ENCODE results near the gene ACOT11.

The ACOT11 gene

DNA sequence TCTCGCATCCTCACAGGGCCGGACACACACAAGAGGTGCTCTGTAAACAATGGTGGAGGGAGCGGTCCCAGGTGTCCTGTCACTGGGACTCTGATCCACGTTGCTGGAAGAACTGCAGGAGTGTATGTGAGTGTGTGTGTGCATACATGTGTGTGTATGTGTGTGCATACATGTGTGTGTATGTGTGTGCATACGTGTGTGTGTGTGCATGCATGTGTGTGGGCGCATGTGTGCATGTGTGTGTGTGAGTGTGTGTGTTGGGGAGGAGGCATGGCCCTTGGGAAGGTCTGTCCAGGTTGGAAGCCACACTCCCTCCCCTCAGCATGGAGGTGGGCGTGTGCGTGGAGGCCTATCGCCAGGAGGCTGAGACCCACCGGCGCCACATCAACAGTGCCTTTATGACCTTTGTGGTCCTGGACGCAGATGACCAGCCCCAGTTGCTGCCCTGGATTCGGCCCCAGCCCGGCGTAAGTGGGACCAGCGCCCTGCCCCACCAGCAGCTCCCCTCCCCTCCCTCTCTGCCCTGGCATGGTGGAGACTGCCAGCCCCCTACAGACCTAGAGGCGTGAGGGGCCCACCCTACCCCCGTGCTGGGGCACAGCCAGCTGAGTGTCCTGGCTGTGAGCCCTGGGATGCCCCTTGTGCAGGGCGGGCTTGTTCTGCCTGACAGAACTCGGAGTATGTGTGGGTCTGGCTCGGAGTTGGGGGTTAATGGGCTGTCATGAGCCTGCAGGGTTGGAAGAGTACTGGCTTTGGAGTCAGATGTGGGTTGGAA, 53.1 kb downstream of the ACOT11 start:
- Histone ChIP-seq H3K36me3 (ENCODE audit: control insufficient read depth, insufficient read depth, low read length) (peaks cover 10% of the 10 kb centered on the region), H3K9ac (ENCODE audit: low read length) (no peak overlapping the region), H3K9me3 (ENCODE audit: control insufficient read depth, low read length) (no peaks in the 10 kb centered on the region), H3K4me3 (ENCODE audit: low read length) (no peak overlapping the region), H3K4me1 (ENCODE audit: control insufficient read depth, insufficient read depth, low read length) (no peaks in the 10 kb centered on the region), H3K27me3 (ENCODE audit: control insufficient read depth, insufficient read depth, low read length) (no peaks in the 10 kb centered on the region)

DNA sequence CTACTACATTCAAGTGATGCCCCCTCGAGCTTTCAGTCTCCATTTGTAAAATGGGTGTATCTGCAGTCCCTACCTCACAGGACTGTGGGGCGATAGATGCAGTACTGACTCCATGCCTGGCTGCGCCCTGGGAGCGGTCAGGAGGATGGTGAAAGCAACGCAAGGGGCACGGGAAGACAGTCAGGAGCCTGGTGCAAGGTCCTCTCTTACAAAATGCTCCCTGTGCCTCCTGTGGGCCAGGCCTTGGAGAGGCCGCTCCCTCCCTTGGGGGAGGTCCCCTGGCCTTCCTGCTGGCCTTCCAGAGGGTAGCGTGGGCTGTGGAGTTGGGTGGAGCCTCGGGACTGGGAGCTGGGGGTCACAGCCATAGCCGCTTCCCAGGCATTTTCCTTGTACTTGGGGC, 53.7 kb downstream of the ACOT11 start:
- Histone ChIP-seq H3K4me1 (ENCODE audit: control insufficient read depth, insufficient read depth, low read length) (no peaks in the 10 kb centered on the region), H3K9ac (ENCODE audit: low read length) (no peak overlapping the region), H3K27me3 (ENCODE audit: control insufficient read depth, insufficient read depth, low read length) (no peaks in the 10 kb centered on the region), H3K36me3 (ENCODE audit: control insufficient read depth, insufficient read depth, low read length) (peaks cover 10% of the 10 kb centered on the region), H3K9me3 (ENCODE audit: control insufficient read depth, low read length) (no peaks in the 10 kb centered on the region), H3K4me3 (ENCODE audit: low read length) (no peak overlapping the region)

DNA sequence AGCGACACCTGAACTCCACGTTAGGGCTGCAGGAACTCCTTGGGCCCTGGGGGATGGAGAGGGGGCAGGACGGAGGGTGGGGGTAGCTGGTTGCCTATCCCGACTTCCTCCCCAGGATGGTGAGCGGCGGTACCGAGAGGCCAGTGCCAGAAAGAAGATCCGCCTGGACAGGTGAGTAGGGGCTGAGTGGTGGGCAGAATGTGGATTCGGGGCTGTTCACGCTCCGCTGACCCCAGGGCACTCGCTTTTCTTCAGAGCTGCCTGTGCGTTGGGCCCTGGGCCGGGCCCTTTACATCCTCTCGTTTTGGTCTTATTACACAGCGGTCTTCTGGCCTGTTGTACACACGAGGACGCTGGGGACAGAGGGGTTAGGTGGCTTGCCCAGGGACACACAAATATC, 54.5 kb downstream of the ACOT11 start:
- H3K27me3 ChIP-seq (ENCODE audit: control insufficient read depth, insufficient read depth, low read length), result no peaks in the 10 kb centered on the region
- H3K36me3 ChIP-seq (ENCODE audit: control insufficient read depth, insufficient read depth, low read length), result peaks cover 5% of the 10 kb centered on the region

DNA sequence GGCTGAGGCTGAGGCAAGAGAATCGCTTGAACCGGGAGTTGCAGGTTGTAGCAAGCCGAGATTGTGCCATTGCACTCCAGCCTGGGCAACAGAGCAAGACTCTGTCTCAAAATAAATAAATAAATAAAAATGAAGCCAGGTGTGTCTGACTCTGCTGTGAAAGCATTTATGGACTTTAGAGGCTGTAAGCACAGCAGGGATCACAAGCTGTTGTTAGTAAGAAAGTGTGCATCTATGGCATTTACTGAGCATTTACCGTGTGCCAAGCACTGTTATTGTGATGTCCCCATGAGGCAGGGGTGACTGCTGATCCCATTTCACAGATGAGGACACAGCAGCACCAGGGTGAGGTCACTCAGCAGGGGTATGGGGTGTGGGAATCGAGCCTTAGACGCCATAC, 55.2 kb downstream of the ACOT11 start:
- H3K9ac ChIP-seq (ENCODE audit: low read length), result no peak overlapping the region
- no peaks in the 10 kb centered on the region for H3K4me1 ChIP-seq (ENCODE audit: control insufficient read depth, insufficient read depth, low read length)
- H3K9me3 ChIP-seq (ENCODE audit: control insufficient read depth, low read length), result no peaks in the 10 kb centered on the region
- no peaks in the 10 kb centered on the region for H3K27me3 ChIP-seq (ENCODE audit: control insufficient read depth, insufficient read depth, low read length)
- H3K36me3 ChIP-seq (ENCODE audit: control insufficient read depth, insufficient read depth, low read length), result peaks cover 7% of the 10 kb centered on the region
- H3K4me3 ChIP-seq (ENCODE audit: low read length), result no peak overlapping the region

More for the DNA sequence above, 54.5 kb downstream of the ACOT11 start:
- H3K9me3 ChIP-seq (ENCODE audit: control insufficient read depth, low read length), result no peaks in the 10 kb centered on the region
- no peak overlapping the region for H3K4me3 ChIP-seq (ENCODE audit: low read length)
- H3K9ac ChIP-seq (ENCODE audit: low read length), result no peak overlapping the region
- no peaks in the 10 kb centered on the region for H3K4me1 ChIP-seq (ENCODE audit: control insufficient read depth, insufficient read depth, low read length)

DNA sequence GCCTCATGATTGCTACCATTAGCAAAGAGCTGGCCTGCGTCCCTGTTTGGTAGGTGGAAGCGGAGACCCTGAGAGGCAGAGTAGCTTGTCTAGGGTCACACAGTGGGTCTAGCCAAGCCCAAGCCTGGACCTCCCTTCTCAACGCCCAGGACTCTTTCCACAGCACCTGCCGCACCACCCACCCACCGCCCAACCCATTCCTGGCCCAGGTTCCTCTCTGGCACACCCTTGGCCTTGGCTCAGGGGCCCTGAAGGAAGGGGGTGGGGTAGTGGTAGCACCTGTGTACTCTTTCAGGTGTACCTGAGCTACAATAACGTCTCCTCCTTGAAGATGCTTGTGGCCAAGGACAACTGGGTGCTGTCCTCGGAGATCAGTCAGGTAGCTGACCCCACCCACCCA, 56.0 kb downstream of the ACOT11 start:
- Histone ChIP-seq H3K9me3 (ENCODE audit: control insufficient read depth, low read length) (no peaks in the 10 kb centered on the region), H3K4me3 (ENCODE audit: low read length) (no peak overlapping the region), H3K4me1 (ENCODE audit: control insufficient read depth, insufficient read depth, low read length) (no peaks in the 10 kb centered on the region), H3K9ac (ENCODE audit: low read length) (no peak overlapping the region), H3K36me3 (ENCODE audit: control insufficient read depth, insufficient read depth, low read length) (peaks cover 9% of the 10 kb centered on the region), H3K27me3 (ENCODE audit: control insufficient read depth, insufficient read depth, low read length) (no peaks in the 10 kb centered on the region)

DNA sequence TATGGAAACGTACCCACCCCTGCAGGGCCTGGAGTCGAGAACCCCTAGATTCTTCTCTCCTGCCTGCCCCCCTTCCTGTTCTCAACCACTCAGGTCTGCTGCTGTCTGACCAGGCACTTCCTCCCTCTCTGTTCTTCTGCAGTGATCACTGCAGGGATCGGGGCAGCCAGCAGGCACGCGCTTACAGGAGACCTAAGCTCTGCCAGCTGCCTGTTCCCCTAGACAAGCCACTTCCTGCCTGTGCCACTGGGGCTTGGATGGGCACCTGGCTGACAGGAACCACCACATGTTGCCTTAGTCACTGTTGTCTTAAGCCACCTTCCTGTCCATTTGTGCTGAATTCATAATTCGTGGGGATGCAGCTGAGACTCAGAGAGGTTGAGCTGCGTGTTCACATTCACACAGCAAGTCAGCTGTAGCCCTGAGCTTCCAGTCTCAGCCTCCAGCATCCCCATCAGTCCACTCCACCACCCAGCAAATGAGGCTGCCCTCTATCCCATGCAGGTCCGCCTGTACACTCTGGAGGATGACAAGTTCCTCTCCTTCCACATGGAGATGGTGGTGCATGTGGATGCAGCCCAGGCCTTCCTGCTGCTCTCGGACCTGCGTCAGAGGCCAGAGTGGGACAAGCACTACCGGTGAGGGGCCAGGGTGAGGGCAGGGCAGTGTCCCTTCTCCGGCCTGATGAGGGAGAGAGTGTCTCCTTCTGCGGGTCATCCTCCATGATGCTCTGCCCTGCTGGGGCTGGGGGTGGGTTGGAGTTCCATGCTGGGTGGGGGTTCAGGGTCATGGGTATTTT, 56.7 kb downstream of the ACOT11 start:
- no peaks in the 10 kb centered on the region for H3K4me1 ChIP-seq (ENCODE audit: control insufficient read depth, insufficient read depth, low read length)
- H3K4me3 ChIP-seq (ENCODE audit: low read length), result no peak overlapping the region
- H3K36me3 ChIP-seq (ENCODE audit: control insufficient read depth, insufficient read depth, low read length), result peaks cover 9% of the 10 kb centered on the region

DNA sequence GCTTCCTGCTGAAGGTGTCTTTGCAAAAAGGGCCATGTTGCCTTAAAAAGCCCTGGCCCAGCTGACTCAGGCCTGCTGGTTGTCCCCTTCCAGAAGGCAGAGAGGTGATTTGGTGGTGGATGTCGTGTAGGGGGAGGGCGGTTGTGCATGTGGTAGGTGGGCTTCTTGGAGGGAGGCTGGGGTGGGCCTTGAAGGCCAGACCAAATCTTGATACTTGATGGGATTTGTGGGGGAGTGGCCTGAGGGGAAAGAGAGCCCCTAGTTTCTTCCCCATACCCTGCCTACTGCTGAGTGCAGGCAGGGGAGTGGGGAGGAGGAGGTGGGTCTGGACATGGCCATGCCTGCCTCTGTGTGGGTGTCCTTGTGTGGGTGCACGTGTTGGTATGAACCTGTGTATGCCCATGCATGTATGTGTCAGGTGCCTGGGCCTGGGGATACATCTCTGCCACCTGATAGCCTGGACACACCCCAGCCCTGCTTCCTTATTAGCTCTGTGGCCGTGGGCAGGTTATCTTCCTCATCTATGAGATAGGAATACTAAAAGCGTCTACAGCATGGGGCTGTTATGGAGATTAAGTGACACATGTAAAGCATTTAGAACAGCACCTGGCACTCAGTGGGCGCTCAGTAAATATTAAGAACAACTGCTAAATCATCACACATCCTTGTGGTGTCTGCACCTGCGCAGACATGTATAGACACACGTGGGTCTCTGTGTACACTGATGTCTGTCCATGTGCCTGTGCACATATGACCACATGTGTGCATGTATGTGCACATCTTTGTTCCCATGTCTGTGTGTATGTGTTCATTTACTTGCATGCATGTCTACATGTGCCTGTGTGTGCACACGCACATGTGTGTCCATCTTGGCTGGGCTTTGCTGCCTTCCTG, 58.3 kb downstream of the ACOT11 start:
- H3K4me1 ChIP-seq (ENCODE audit: control insufficient read depth, insufficient read depth, low read length), result no peaks in the 10 kb centered on the region
- no peak overlapping the region for H3K9ac ChIP-seq (ENCODE audit: low read length)
- H3K36me3 ChIP-seq (ENCODE audit: control insufficient read depth, insufficient read depth, low read length), result peaks cover 9% of the 10 kb centered on the region
- H3K9me3 ChIP-seq (ENCODE audit: control insufficient read depth, low read length), result no peaks in the 10 kb centered on the region
- H3K27me3 ChIP-seq (ENCODE audit: control insufficient read depth, insufficient read depth, low read length), result no peaks in the 10 kb centered on the region
- H3K4me3 ChIP-seq (ENCODE audit: low read length), result no peak overlapping the region

More for the DNA sequence above, 56.7 kb downstream of the ACOT11 start:
- H3K27me3 ChIP-seq (ENCODE audit: control insufficient read depth, insufficient read depth, low read length), result no peaks in the 10 kb centered on the region
- H3K9me3 ChIP-seq (ENCODE audit: control insufficient read depth, low read length), result no peaks in the 10 kb centered on the region
- H3K9ac ChIP-seq (ENCODE audit: low read length), result no peak overlapping the region

DNA sequence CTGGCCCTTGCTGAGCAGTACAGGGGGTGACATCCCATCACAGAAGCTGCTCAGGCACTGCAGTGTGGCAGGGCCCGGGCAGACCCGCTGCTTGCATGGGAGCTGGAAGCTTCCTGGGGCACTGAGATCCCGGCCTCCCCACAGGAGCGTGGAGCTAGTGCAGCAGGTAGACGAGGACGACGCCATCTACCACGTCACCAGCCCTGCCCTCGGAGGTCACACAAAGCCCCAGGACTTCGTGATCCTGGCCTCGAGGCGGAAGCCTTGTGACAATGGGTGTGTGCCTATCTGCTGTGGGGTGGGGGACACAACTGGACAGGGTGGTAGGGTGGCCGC, 58.9 kb downstream of the ACOT11 start:
- no peaks in the 10 kb centered on the region for H3K9me3 ChIP-seq (ENCODE audit: control insufficient read depth, low read length)
- H3K36me3 ChIP-seq (ENCODE audit: control insufficient read depth, insufficient read depth, low read length), result peaks cover 9% of the 10 kb centered on the region
- no peak overlapping the region for H3K9ac ChIP-seq (ENCODE audit: low read length)
- H3K4me1 ChIP-seq (ENCODE audit: control insufficient read depth, insufficient read depth, low read length), result no peaks in the 10 kb centered on the region
- no peaks in the 10 kb centered on the region for H3K27me3 ChIP-seq (ENCODE audit: control insufficient read depth, insufficient read depth, low read length)
- no peak overlapping the region for H3K4me3 ChIP-seq (ENCODE audit: low read length)

DNA sequence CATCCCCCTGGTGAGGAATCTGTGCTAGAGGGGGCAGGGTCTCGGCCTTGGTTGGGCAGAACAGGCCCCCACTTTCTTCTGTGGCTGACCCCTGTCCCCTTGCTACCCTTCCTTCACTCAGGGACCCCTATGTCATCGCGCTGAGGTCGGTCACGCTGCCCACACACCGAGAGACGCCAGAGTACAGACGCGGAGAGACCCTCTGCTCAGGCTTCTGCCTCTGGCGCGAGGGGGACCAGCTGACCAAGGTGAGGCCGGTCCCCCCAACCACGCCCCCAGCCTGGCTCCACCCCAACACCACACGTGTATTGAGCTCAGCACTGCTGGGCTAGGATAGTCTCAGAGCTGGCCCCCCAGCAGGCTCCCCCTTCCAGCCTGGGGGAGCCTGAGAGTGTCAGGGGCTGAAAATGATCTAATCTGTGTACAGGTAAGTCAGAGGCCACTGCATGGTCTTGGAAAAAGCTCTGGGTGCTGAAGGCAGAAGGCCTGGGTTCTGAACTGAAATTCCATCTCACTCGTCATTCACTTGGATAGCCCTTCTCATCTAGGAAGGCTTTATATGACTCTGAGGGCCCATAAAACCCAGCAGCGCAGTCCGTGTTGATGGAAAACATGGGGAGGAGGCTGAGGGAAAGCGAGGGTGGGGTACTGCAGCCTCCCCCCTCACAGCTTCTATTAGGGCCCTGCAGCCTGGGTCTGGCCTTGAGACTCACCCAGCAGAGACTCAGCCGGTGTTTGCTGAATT, 60.0 kb downstream of the ACOT11 start:
- no peaks in the 10 kb centered on the region for H3K4me1 ChIP-seq (ENCODE audit: control insufficient read depth, insufficient read depth, low read length)
- no peak overlapping the region for H3K4me3 ChIP-seq (ENCODE audit: low read length)
- H3K36me3 ChIP-seq (ENCODE audit: control insufficient read depth, insufficient read depth, low read length), result peaks cover 9% of the 10 kb centered on the region
- no peaks in the 10 kb centered on the region for H3K9me3 ChIP-seq (ENCODE audit: control insufficient read depth, low read length)
- no peak overlapping the region for H3K9ac ChIP-seq (ENCODE audit: low read length)
- no peaks in the 10 kb centered on the region for H3K27me3 ChIP-seq (ENCODE audit: control insufficient read depth, insufficient read depth, low read length)

DNA sequence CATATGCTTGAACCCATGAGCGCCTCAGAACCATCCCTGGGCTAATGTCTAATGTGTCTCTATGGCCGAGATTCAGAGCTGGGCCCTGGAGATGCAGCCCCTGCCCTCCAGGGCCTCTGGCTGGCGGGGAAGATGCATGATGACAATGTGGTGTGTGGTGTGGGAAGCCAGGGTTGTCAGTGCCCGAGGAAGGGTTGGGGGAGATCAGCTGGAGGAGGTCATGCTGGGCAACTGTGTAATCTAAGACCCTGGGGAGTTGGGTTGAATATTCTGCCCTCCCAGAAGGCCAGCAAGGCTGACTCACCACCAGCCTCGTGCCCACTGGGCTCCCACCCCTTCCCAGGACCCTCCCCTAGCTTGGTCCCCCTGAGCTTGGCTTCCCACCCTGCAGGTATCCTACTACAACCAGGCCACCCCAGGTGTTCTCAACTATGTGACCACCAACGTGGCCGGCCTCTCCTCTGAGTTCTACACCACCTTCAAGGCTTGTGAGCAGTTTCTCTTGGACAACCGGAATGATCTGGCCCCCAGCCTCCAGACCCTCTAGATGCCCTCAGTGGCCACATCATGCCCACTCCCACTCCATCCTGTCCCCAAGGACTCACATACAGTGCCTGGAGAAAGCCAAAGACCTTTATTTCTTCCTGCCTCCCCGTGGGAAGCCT, 60.7 kb downstream of the ACOT11 start:
- Histone ChIP-seq H3K4me3 (ENCODE audit: low read length) (no peak overlapping the region), H3K9me3 (ENCODE audit: control insufficient read depth, low read length) (no peaks in the 10 kb centered on the region), H3K27me3 (ENCODE audit: control insufficient read depth, insufficient read depth, low read length) (no peaks in the 10 kb centered on the region), H3K9ac (ENCODE audit: low read length) (no peak overlapping the region), H3K4me1 (ENCODE audit: control insufficient read depth, insufficient read depth, low read length) (no peaks in the 10 kb centered on the region), H3K36me3 (ENCODE audit: control insufficient read depth, insufficient read depth, low read length) (peaks cover 9% of the 10 kb centered on the region)

DNA sequence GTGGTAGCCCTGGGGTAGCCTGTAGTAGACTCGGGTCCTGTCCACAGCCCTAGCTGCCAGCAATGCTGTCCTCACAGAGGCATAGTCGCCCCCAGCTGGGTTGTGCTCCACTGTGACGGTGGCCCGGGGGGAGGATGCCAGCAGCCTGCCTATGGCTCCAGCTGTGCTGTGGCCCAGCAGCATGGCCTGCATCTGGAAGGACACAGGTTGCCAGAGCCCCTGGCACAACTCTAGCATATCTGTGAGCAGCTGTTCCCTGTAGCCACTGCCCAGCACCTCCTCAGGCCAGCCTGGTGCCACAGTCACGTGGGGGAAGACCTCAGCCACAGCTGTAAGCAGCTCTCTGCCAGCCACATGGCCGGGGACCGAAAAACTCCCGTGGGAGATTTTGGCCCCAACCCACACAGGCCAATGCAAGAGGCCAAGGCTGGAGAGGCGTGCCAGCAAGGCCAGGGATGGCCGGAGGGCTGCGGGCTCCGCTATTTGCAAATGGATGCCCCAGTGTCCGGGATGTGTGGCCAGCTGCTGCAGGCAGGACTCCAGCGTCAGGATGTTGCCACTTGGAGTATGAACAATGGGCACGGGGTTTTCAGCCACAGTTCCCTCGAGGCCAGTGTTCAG, 61.4 kb downstream of the ACOT11 start:
- Histone ChIP-seq H3K4me1 (ENCODE audit: control insufficient read depth, insufficient read depth, low read length) (no peaks in the 10 kb centered on the region), H3K4me3 (ENCODE audit: low read length) (no peak overlapping the region), H3K27me3 (ENCODE audit: control insufficient read depth, insufficient read depth, low read length) (no peaks in the 10 kb centered on the region), H3K9me3 (ENCODE audit: control insufficient read depth, low read length) (no peaks in the 10 kb centered on the region), H3K36me3 (ENCODE audit: control insufficient read depth, insufficient read depth, low read length) (peaks cover 9% of the 10 kb centered on the region), H3K9ac (ENCODE audit: low read length) (no peak overlapping the region)
